CD14-positive monocyte (primary cell): ENCODE data around the gene PAWR. TPM values are rescaled to one million over a fixed set of nuclear protein-coding genes. Genes with fewer than 3 reads are reported as not detected.
A peak's percentile ranks its signal among the peaks of the same experiment; 100 is the strongest.

ENCODE experiments used
- DNase-seq, 3 donors: peaks; one replicate each; pipeline ENCODE4 v3.0.0-alpha.2; 2011 to 2022
- H2AFZ ChIP-seq: 2 replicates; pipeline ENCODE4 v1.6.0; 2012; ENCODE audit warnings: mild to moderate bottlenecking, low read depth, low read length, inconsistent platforms; ENCODE audit not compliant: insufficient read depth, poor library complexity, severe bottlenecking
- H3K27ac ChIP-seq, 2 donors: 1 replicate in 1 of 2; 2 replicates in 1 of 2; pipeline ENCODE4 v1.5.1; 2012 to 2013; ENCODE audit warnings: low read length in 2 of 2, control low read depth in 1 of 2, inconsistent platforms in 1 of 2, low read depth in 1 of 2, mild to moderate bottlenecking in 1 of 2
- H3K27me3 ChIP-seq, 2 donors: one replicate each; pipeline versions ENCODE4 v1.6.0 to v1.6.1; 2011 to 2013; ENCODE audit warnings: low read length in 2 of 2; ENCODE audit not compliant: control insufficient read depth in 2 of 2, insufficient read depth in 2 of 2
- H3K36me3 ChIP-seq, 2 donors: replicated peaks in 1 of 2; 1 replicate in 1 of 2; 2 replicates in 1 of 2; pipeline versions ENCODE4 v1.5.1 to v1.6.1; 2012 to 2013; ENCODE audit warnings: low read length in 2 of 2, control low read depth in 1 of 2, inconsistent platforms in 1 of 2, mild to moderate bottlenecking in 1 of 2; ENCODE audit not compliant: insufficient read depth in 2 of 2, control insufficient read depth in 1 of 2
- H3K4me1 ChIP-seq, 2 donors: 1 replicate in 1 of 2; 2 replicates in 1 of 2; pipeline versions ENCODE4 v1.5.1 to v1.6.1; 2012 to 2013; ENCODE audit warnings: low read length in 2 of 2, control low read depth in 1 of 2, inconsistent platforms in 1 of 2, mild to moderate bottlenecking in 1 of 2, moderate library complexity in 1 of 2; ENCODE audit not compliant: insufficient read depth in 2 of 2, control insufficient read depth in 1 of 2
- H3K4me2 ChIP-seq: replicated peaks from 2 replicates; pipeline ENCODE3; 2012; ENCODE audit warnings: low read length, moderate library complexity, mild to moderate bottlenecking; ENCODE audit not compliant: poor library complexity, severe bottlenecking; ENCODE audit errors: extremely low read depth
- H3K4me3 ChIP-seq, 3 experiments: fragments of 200-600 bp in 1 of 3; sonication (generic) in 1 of 3; replicated peaks in 1 of 3; 1 replicate in 2 of 3; 2 replicates in 1 of 3; pipeline ENCODE4 v1.5.1; 2011 to 2013; ENCODE audit warnings: low read length in 3 of 3, mild to moderate bottlenecking in 3 of 3, control low read depth in 2 of 3, low read depth in 2 of 3, inconsistent platforms in 1 of 3, moderate library complexity in 1 of 3
- H3K79me2 ChIP-seq: 2 replicates; pipeline ENCODE4 v1.6.0; 2012; ENCODE audit warnings: mild to moderate bottlenecking, control low read depth, inconsistent platforms, low read length, moderate library complexity; ENCODE audit not compliant: insufficient read depth
- H3K9ac ChIP-seq: 2 replicates; pipeline ENCODE4 v1.6.0; 2017; ENCODE audit warnings: low read length, mild to moderate bottlenecking; ENCODE audit not compliant: insufficient read depth, poor library complexity, severe bottlenecking
- H3K9me3 ChIP-seq, 2 donors: replicated peaks in 1 of 2; 1 replicate in 1 of 2; 2 replicates in 1 of 2; pipeline versions ENCODE4 v1.5.1 to v1.6.1; 2012 to 2013; ENCODE audit warnings: low read length in 2 of 2, control low read depth in 1 of 2; ENCODE audit not compliant: control insufficient read depth in 1 of 2, insufficient read depth in 1 of 2
- H4K20me1 ChIP-seq: 2 replicates; pipeline ENCODE4 v1.6.0; 2012; ENCODE audit warnings: mild to moderate bottlenecking, low read length, control low read depth, moderate library complexity; ENCODE audit not compliant: insufficient read depth
- H3K27ac Mint-ChIP-seq, 7 donors: one replicate each; pipeline ENCODE4 v1.8.0; 2020; ENCODE audit warnings: mild to moderate bottlenecking in 7 of 7, mixed read lengths in 7 of 7, moderate library complexity in 6 of 7, inconsistent platforms in 2 of 7
- H3K27me3 Mint-ChIP-seq, 3 donors: one replicate each; pipeline ENCODE4 v1.8.0; 2021 to 2022; ENCODE audit warnings: low read depth in 3 of 3, mild to moderate bottlenecking in 3 of 3, mixed read lengths in 3 of 3, moderate library complexity in 3 of 3, inconsistent platforms in 1 of 3
- H3K36me3 Mint-ChIP-seq, 2 donors: one replicate each; pipeline ENCODE4 v1.8.0; 2020; ENCODE audit warnings: mixed read lengths in 2 of 2, inconsistent platforms in 1 of 2, mild to moderate bottlenecking in 1 of 2
- H3K4me1 Mint-ChIP-seq: one replicate; pipeline ENCODE4 v1.8.0; 2020; ENCODE audit warnings: mild to moderate bottlenecking, mixed read lengths
- H3K4me3 Mint-ChIP-seq, 2 donors: one replicate each; pipeline ENCODE4 v1.8.0; 2020; ENCODE audit warnings: mild to moderate bottlenecking in 2 of 2, mixed read lengths in 2 of 2, moderate library complexity in 1 of 2
- H3K9me3 Mint-ChIP-seq, 7 donors: one replicate each; pipeline ENCODE4 v1.8.0; 2020 to 2022; ENCODE audit warnings: mixed read lengths in 7 of 7, mild to moderate bottlenecking in 6 of 7, moderate library complexity in 6 of 7, inconsistent platforms in 2 of 7
- CTCF ChIP-seq: fragments of 200-600 bp; IDR thresholded peaks from one replicate; pipeline ENCODE4 v1.8.0; 2022; ENCODE audit warnings: antibody characterized with exemption, mild to moderate bottlenecking
- WGBS: methylation state at CpG from one replicate; pipeline ENCODE4 v1.1.5; 2013; ENCODE audit warnings: missing lambda C conversion rate; ENCODE audit not compliant: insufficient coverage; 5-methylcytosine and 5-hydroxymethylcytosine counted together
- intact Hi-C, 2 donors: fragments of 100-400 bp; cut with micrococcal nuclease; formaldehyde crosslinking; loops; one replicate each; pipeline versions ENCODE4 v1.15.0 to v1.15.1; 2023
- polyA plus RNA-seq, 3 donors: library from polyadenylated mRNA; depleted of rRNA in 1 of 3; unstranded in 2 of 3; stranded (reverse) in 1 of 3; fragments of 300-500 nt in 2 of 3; fragments of >200 nt in 1 of 3; fragmentation: Illumina TruSeq in 2 of 3; gene quantifications; 1 replicate in 2 of 3; 2 replicates in 1 of 3; pipeline ENCODE4 v1.2.3, GENCODE V29; 2012 to 2021

PAWR gene
- polyA plus RNA-seq, 3 donors = 0.03 TPM; not detected in 1

GRCh38 chr12:79668113-79668512 is 22.7 kb downstream of the PAWR start:
- Histone ChIP-seq H3K9me3 (peaks cover 0 to 1% of the 10 kb centered on the region in 2 donors), H3K4me1 (no peaks in the 10 kb centered on the region), H4K20me1 (no peaks in the 10 kb centered on the region), H3K4me2 (no peak overlapping the region), H2AFZ (no peak overlapping the region), H3K36me3 (no peaks in the 10 kb centered on the region), H3K9ac (no peak overlapping the region), H3K79me2 (no peaks in the 10 kb centered on the region), H3K27ac (no peak overlapping the region), H3K4me3 (no peak overlapping the region), H3K27me3 (no peaks in the 10 kb centered on the region)
- Mint-ChIP-seq H3K36me3 (no peaks in the 10 kb centered on the region), H3K9me3 (peaks cover 0 to 13% (median 2%) of the 10 kb centered on the region in 7 donors), H3K4me1 (no peaks in the 10 kb centered on the region), H3K27ac (no peak overlapping the region), H3K27me3 (peaks cover 0 to 2% (median 0%) of the 10 kb centered on the region in 3 donors), H3K4me3 (no peak overlapping the region)
- no peak for TF ChIP-seq CTCF
- DNase-seq = no peak
- intact Hi-C loops = no loop called here
- no CpG with 5 or more reads among the region's 4 CpGs for WGBS

DNA sequence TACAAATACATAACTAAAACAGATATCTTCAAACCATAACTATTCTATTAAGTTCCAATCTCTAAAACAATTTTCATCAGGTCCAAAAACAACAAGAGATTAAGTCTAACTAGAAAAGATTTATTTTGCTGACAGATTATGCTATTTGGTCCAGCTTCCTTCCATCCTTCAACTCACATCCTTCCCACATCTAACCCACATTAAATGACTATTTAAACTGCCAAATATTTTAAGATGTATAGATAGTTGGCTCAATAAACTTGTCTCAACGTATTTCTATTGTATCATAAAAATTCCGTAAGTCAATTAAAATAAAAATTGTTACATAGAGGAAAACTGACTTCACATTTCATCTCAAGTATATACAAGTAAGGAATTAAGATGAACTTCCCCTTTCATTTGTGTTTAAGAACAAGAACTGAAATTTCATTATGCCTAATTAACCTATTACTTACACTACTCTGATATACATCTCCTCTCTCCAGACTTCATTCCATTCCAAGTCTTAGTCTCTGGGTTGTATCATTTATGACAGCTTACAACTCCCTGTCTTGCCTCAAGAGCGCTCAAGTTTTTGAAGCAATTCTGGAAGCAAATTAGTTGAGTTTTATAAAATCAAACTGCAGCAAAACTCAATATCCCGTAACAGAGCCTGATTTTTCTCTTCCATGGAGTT is 25.4 kb downstream of the PAWR start:
- intact Hi-C loops = no loop called here
- Mint-ChIP-seq H3K27me3 (peaks cover 0 to 2% (median 0%) of the 10 kb centered on the region in 3 donors), H3K4me3 (no peak overlapping the region), H3K36me3 (no peaks in the 10 kb centered on the region), H3K9me3 (peaks cover 0 to 5% (median 0%) of the 10 kb centered on the region in 7 donors), H3K4me1 (no peaks in the 10 kb centered on the region), H3K27ac (peak overlapping the region in 1 of 7 donors; percentile 50)
- WGBS = no CpG with 5 or more reads among the region's 4 CpGs
- Histone ChIP-seq H3K27me3 (no peaks in the 10 kb centered on the region), H4K20me1 (no peaks in the 10 kb centered on the region), H3K4me2 (no peak overlapping the region), H2AFZ (no peak overlapping the region), H3K27ac (no peak overlapping the region), H3K79me2 (no peaks in the 10 kb centered on the region), H3K36me3 (no peaks in the 10 kb centered on the region), H3K9ac (no peak overlapping the region), H3K9me3 (no peaks in the 10 kb centered on the region), H3K4me3 (no peak overlapping the region), H3K4me1 (no peaks in the 10 kb centered on the region)
- no peak for TF ChIP-seq CTCF
- DNase-seq = no peak
